Activated B cell treated with CpG ODN at 0.5 μM for 24 hours (primary cell): ENCODE data around the gene C22orf42. TPM values are rescaled to one million over a fixed set of nuclear protein-coding genes. Genes with fewer than 3 reads are reported as not detected.
"Not testable (repeated sequence)": the region's sequence is repeated elsewhere in the genome, so short reads cannot be mapped to it uniquely, and the experiment has no call there.

Source experiments
- ATAC-seq: fragments of 200-7000 bp; cut with Tn5 transposase; one replicate; pipeline ENCODE4 v1.10.0; 2021; ENCODE audit warnings: low read depth, mild to moderate bottlenecking, moderate library complexity
- CTCF ChIA-PET: fragments of 350-600 bp; sonication (Branson Sonifier 250); formaldehyde crosslinking; loops from one replicate; lab custom pipeline; 2021; ENCODE audit warnings: antibody characterized with exemption; lab: Charles Lee
- POLR2A ChIA-PET: fragments of 350-600 bp; sonication (Branson Sonifier 250); formaldehyde crosslinking; loops from one replicate; lab custom pipeline; 2021; ENCODE audit warnings: antibody characterized with exemption; lab: Charles Lee
- DNase-seq: peaks from one replicate; pipeline ENCODE4 v3.0.0; 2022
- H3K27ac Mint-ChIP-seq: one replicate; pipeline ENCODE4 v1.8.0; 2020; ENCODE audit warnings: mixed read lengths
- H3K27me3 Mint-ChIP-seq: one replicate; pipeline ENCODE4 v1.8.0; 2021; ENCODE audit warnings: mixed read lengths
- H3K36me3 Mint-ChIP-seq: one replicate; pipeline ENCODE4 v1.8.0; 2021; ENCODE audit warnings: low read depth, mixed read lengths
- H3K4me1 Mint-ChIP-seq: one replicate; pipeline ENCODE4 v1.8.0; 2021; ENCODE audit warnings: mixed read lengths
- H3K4me3 Mint-ChIP-seq: one replicate; pipeline ENCODE4 v1.8.0; 2020; ENCODE audit warnings: mild to moderate bottlenecking, mixed read lengths
- H3K9me3 Mint-ChIP-seq: one replicate; pipeline ENCODE4 v1.8.0; 2020; ENCODE audit warnings: mixed read lengths
- intact Hi-C: fragments of 100-400 bp; cut with micrococcal nuclease; formaldehyde crosslinking; loops from one replicate; pipeline ENCODE4 v1.15.1; 2024
- total RNA-seq: library from RNA; stranded (reverse); gene quantifications from 2 replicates; pipeline ENCODE4 v1.2.3, GENCODE V29; 2022
- TF ChIP-seq, protein P1 (sequence below): fragments of 200-600 bp; IDR thresholded peaks from one replicate; pipeline ENCODE4 v1.8.0; 2022; ENCODE audit warnings: antibody characterized with exemption, mild to moderate bottlenecking

Gene C22orf42
- total RNA-seq, 1 donor from 2014 or later, result not detected

DNA sequence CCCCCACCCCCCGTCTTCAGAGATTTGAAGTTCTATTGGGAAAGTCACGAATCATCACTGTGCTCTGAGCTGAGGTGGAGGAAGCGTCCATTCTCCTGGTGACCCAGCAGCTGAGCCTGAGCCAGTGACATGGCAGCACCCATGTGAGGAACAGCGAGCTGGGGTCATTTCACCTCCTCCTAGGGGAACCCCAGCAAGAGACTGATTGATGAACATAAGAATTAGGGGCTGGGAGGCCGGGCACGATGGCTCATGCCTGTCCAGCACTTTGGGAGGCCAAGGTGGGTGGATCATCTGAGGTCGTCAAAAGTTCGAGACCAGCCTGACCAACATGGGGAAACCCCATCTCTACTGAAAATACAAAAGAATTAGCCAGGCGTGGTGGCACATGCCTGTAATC, 34.2 kb upstream of the C22orf42 start:
- H3K27ac Mint-ChIP-seq, intact Hi-C loops, POLR2A ChIA-PET, DNase-seq, H3K9me3 Mint-ChIP-seq, H3K4me1 Mint-ChIP-seq, H3K4me3 Mint-ChIP-seq, H3K36me3 Mint-ChIP-seq, ATAC-seq, CTCF ChIA-PET: not testable (repeated sequence)
- peaks cover 26% of the 10 kb centered on the region for H3K27me3 Mint-ChIP-seq

GRCh38 chr22:32191021-32191420, 31.9 kb upstream of the C22orf42 start:
- H3K4me1 Mint-ChIP-seq, ATAC-seq, H3K27ac Mint-ChIP-seq, POLR2A ChIA-PET, intact Hi-C loops, DNase-seq, H3K9me3 Mint-ChIP-seq, CTCF ChIA-PET, H3K36me3 Mint-ChIP-seq, H3K4me3 Mint-ChIP-seq: not testable (repeated sequence)
- H3K27me3 Mint-ChIP-seq, result peaks cover 24% of the 10 kb centered on the region

- intact Hi-C loops, result no loop called here
- ChIA-PET POLR2A (no interaction called here), CTCF (no interaction called here)
- no peaks in the 10 kb centered on the region for H3K36me3 Mint-ChIP-seq
- peaks cover 24% of the 10 kb centered on the region for H3K27me3 Mint-ChIP-seq
- H3K4me1 Mint-ChIP-seq, result no peaks in the 10 kb centered on the region
- no peak for DNase-seq
- no peak overlapping the region for H3K27ac Mint-ChIP-seq
- H3K4me3 Mint-ChIP-seq, result no peak overlapping the region
- TF ChIP-seq, protein P1, sequence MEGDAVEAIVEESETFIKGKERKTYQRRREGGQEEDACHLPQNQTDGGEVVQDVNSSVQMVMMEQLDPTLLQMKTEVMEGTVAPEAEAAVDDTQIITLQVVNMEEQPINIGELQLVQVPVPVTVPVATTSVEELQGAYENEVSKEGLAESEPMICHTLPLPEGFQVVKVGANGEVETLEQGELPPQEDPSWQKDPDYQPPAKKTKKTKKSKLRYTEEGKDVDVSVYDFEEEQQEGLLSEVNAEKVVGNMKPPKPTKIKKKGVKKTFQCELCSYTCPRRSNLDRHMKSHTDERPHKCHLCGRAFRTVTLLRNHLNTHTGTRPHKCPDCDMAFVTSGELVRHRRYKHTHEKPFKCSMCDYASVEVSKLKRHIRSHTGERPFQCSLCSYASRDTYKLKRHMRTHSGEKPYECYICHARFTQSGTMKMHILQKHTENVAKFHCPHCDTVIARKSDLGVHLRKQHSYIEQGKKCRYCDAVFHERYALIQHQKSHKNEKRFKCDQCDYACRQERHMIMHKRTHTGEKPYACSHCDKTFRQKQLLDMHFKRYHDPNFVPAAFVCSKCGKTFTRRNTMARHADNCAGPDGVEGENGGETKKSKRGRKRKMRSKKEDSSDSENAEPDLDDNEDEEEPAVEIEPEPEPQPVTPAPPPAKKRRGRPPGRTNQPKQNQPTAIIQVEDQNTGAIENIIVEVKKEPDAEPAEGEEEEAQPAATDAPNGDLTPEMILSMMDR, result no peak
- ATAC-seq, result no peak
- H3K9me3 Mint-ChIP-seq, result no peaks in the 10 kb centered on the region
These were observed 26.7 kb upstream of the C22orf42 start for GRCh38 chr22:32185821-32186220.

DNA sequence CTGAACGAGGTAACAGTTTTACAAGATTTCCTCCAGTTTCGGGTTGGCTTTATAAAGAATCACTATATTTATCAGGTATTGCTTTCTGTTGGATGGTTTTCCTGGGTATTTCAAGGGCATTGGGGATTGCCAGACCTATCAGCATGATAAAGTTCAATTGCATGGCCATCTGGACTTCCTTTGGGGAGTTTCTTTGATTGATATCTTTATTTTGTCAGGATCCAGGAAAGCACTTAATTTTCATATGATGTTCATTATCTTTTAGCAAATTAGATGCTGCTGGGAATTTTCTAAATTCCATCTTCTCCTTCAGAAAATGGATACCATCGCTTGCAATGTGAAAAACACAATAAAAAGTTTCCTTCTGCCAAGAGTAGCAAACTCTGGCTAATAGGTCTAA, 24.5 kb upstream of the C22orf42 start:
- Mint-ChIP-seq H3K27me3 (peaks cover 21% of the 10 kb centered on the region), H3K4me1 (no peaks in the 10 kb centered on the region), H3K4me3 (no peak overlapping the region), H3K9me3 (no peaks in the 10 kb centered on the region), H3K36me3 (no peaks in the 10 kb centered on the region), H3K27ac (no peak overlapping the region)
- ChIA-PET POLR2A (no interaction called here), CTCF (no interaction called here)
- ATAC-seq (no peak), DNase-seq (no peak)
- intact Hi-C loops, result no loop called here
- TF ChIP-seq, protein P1, result no peak

DNA sequence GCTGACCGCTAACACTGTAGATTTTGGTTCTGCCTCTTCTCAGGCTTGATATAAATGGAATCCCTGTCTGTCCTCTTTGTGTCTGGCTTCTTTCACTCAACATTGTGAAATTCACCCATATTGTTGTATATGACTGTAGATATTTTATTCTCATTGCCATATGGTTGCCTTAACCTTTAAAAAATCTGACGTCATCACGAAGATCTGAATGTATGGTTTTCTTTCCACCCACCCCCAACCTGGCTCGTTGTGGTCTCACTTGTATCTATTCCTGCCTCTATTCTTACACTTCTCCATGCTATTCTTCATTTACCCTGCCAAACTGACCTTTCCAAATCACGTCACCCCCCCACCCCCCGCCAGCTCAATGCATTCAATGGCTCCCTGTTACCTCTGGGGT, 21.9 kb upstream of the C22orf42 start:
- Mint-ChIP-seq H3K4me1 (no peaks in the 10 kb centered on the region), H3K27ac (no peak overlapping the region), H3K4me3 (no peak overlapping the region), H3K9me3 (no peaks in the 10 kb centered on the region), H3K27me3 (peaks cover 28% of the 10 kb centered on the region), H3K36me3 (no peaks in the 10 kb centered on the region)
- CTCF ChIA-PET, result no interaction called here
- POLR2A ChIA-PET, result no interaction called here
- intact Hi-C loops, result no loop called here
- no peak for ATAC-seq
- DNase-seq, result no peak
- TF ChIP-seq, protein P1, result no peak

- ATAC-seq (no peak), DNase-seq (no peak)
- H3K4me3 Mint-ChIP-seq, result no peak overlapping the region
- H3K4me1 Mint-ChIP-seq, result no peaks in the 10 kb centered on the region
- TF ChIP-seq, protein P1, result no peak
- H3K27me3 Mint-ChIP-seq, result peaks cover 34% of the 10 kb centered on the region
- no peaks in the 10 kb centered on the region for H3K36me3 Mint-ChIP-seq
- intact Hi-C loops, result no loop called here
- H3K27ac Mint-ChIP-seq, result no peak overlapping the region
- ChIA-PET CTCF (no interaction called here), POLR2A (no interaction called here)
- no peaks in the 10 kb centered on the region for H3K9me3 Mint-ChIP-seq
These were observed 18.2 kb upstream of the C22orf42 start for GRCh38 chr22:32177221-32177765.
